ENCODE measurements around the gene IFNA13.
"Not testable (repeated sequence)": the region's sequence is repeated elsewhere in the genome, so short reads cannot be mapped to it uniquely, and the experiment has no call there.

Gene IFNA13

GRCh38 chr9:21367957-21368356, at the start of gene IFNA13:
Gene IFNA13 (minus strand): TSS chr9:21368057. CDS start chr9:21368010, 47 bp downstream.
- H3K4me3 ChIP-seq (ENCODE audit: low read depth, low read length), result no peak within 1 kb of the TSS

GRCh38 chr9:21415493-21416267, 47.8 kb upstream of the IFNA13 start:
- H3K4me3 ChIP-seq (ENCODE audit: low read depth, low read length), result no peak overlapping the region

- no peak overlapping the region for H3K4me3 ChIP-seq (ENCODE audit: low read depth, low read length)
These were observed 46.5 kb upstream of the IFNA13 start for GRCh38 chr9:21414220-21414940.

DNA sequence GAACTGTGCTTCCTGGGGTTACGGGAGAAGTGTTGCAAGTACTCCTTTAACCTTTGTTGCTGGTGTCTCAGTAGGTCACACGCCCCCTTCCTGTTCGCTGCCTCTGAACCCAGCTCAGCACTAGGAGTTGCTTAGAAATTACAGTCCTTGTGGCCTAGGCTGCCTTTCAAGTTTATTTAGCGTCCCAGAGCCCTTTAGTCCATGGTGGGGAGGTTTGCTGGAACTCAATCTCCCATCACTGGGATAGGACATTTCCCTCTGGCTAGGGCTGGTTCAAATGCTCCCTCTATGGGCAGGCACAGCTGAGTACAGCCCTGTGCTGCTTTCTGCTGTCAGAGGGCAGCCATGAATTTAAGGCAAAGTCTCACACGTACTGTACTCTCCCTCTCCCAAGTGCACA, 45.8 kb upstream of the IFNA13 start:
- no peak overlapping the region for H3K4me3 ChIP-seq (ENCODE audit: low read depth, low read length)

DNA sequence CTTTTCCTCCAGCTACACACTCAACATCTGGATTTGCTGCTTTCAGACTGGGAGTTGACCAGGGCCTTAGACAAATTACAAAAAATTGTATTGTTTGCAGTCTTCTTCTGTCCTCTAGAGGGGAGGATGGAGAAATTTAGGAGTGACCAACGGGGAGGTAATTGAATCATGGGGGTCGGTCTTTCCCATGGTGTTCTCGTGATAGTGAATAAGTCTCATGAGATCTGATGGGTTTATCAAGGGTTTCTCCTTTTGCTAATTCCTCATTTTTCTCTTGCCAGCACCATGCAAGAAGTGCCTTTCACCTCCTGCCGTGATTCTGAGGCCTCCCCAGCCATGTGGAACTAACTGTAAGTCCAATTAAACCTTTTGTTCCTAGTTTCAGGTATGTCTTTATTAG, 45.3 kb upstream of the IFNA13 start:
- no peak overlapping the region for H3K4me3 ChIP-seq (ENCODE audit: low read depth, low read length)

DNA sequence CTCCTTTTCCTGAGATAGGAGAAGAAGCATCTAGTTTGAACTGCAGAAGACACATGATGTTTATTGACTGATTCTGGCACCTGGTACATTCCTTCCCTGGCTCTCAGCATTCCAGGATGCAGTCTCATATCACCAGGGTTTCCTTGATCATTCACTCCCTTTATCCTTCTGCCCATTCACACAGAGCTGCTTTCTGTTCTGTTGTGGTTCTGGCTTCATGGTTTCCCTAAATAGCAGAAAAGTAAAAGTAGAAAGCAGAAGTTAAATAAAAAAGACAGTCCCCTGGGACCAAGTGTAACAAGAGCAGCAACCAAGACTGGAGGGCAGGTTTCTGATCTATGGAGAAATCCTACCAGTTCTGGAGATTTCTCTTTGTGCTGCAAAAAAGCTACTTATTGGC, 44.2 kb upstream of the IFNA13 start:
- no peak overlapping the region for H3K4me3 ChIP-seq (ENCODE audit: low read depth, low read length)

GRCh38 chr9:21408817-21409216, 41.0 kb upstream of the IFNA13 start, which contains the start of gene IFNA8:
Gene IFNA8 (plus strand): TSS chr9:21409117. CDS start chr9:21409177, 60 bp downstream.
- no peak within 1 kb of the TSS for H3K4me3 ChIP-seq (ENCODE audit: low read depth, low read length)

DNA sequence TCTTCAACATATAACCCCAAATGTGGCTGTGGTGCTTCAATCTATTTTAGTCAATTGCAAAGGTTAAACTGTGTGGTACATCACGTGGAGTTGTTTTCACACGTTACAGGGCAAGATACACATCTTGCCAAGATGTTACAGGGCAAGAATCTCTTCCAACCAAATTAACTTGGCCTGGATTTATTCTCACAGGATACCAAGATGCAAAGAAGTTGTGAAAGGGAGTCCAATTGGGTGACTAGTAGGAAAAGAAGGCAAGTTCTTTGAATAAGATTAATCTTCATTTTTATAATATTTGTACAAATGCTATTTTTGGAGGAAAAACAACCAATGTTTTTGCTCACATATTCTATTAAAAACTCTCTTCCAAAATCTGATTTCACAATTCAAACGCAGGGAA, 36.3 kb upstream of the IFNA13 start:
- no peak overlapping the region for H3K4me3 ChIP-seq (ENCODE audit: low read depth, low read length)

DNA sequence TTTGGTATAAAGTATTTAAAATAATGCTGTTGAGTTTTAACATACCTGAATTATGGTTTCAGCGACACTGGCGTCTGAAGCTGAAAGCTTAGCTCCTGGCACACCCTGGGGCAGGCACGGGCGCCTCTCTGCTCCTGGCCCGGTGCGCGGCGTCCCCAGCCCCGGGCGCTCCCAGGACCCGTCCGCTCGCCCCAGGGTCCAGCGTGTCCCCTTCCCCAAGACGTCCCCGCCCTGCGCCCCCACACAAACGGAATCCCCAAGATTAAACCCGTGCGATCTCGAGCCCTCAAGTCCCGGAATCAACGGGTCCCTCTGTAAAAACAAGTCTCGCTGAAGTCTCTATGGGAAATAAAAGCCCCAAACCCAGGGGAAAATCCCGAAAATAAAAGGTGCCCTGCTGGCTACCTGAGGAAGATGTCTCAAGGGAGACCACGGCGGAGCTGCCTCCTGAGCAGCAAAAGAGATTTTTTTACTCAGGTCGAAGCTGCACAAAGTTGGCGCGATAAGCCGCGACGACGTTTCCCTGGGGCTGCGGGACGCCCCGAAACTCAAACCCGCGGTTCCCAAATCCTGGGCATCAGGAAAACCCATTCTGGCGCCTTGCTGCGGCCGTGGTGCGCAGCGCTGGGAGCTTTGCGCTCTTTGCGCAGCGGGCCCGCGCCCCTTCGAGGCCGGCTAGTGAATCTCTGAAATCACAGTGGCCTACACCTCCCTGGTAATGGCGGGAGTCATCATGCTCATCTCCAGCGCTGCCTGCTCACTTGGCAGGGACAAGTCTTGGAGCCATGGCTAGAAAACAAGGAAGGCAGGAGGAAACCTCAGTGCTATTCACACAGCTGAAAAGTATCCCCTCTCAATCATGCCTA, 34.8 kb upstream of the IFNA13 start:
- peak overlapping the region; percentile 51 for H3K4me3 ChIP-seq (ENCODE audit: low read depth, low read length)

- no peak overlapping the region for H3K4me3 ChIP-seq (ENCODE audit: low read depth, low read length)
These were observed 32.1 kb upstream of the IFNA13 start for GRCh38 chr9:21399956-21400355.

DNA sequence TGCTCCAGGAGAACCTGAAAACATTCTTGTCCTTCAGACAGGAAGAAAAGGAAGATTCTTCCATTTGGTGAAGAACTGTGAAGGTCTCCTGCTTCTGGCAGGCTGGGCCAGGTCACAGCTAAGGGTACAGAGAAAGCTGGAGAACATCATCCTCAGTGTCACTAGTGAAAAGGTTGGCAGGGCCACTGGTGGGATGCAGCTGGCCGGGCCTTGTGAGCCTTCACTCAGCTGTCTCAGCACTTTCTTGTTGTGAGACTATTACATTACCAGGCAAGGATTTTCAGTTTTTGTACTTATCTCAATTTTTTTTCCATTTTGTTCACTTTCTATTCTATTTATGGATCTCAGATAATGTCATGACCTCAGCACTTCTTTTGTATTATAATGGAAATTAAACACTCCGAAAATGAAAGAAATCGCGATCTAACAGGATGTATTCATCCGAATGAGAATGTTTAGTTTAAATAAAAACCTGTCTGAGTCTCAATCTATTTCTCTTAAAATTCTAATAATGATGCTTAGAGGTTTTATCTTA, 31.2 kb upstream of the IFNA13 start:
- no peak overlapping the region for H3K4me3 ChIP-seq (ENCODE audit: low read depth, low read length)

DNA sequence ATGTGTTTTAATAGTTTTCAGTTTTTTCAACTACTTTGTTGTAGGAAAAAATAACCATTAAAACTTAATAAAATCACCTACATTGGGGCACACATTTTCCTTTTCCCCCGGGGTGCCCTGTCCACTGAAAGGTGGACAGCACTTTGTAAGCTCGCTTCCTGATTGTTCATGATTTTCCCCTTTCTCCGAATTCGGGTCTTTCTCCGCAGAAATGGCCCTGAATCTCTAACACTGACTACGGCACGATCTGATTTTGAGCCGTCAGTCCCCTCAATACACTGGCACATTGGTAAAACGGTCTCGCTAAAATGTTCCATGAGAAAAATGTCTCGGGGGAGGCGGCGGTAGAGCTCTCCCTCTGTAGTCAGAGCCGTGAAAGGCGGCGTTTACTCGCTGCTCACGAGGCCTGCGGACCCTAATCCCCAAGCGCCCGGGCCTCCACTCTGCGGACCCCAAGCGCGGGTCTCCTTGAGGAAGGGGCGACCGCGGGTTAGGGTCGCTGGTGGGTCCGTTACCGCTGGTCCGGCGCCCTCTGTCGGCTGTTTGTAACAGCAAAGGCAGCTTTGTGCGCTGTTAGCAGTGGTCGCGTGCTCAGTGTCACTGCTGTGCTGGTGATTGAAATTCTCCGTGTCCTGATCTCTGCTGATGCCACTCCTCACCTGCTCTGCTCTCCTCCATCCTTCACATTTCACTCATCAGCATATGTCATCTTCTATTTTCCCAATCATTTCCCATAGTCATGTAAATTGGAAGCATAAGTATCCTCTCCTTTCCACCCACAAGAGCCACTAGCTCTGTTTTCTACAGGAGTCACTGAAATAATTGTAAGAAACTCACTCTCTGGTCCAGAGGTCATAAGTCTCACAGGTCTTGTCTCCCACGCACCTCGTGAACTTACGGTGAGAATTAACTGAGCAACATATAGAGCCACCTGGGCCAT, 28.2 kb upstream of the IFNA13 start:
- peak overlapping the region; percentile 13 for H3K4me3 ChIP-seq (ENCODE audit: low read depth, low read length)

DNA sequence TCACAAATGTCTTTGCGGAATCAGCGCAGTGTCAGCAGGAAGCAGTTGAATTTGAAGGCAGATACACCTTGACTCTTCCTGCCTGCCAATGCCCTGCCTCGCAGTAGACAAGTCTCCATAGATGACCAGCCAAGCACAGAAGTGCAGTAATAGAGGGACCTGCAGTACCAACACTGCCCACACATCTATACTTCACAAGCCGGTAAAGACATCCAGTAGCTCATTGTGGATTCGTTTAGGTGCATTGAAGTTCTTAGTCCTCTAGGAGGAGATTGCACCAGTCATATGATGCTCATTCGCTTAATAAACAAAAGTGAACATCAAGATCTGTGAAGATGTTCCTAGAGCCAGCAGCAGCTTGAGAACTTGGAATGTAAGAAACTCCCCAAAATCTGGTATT, 24.4 kb upstream of the IFNA13 start:
- no peak overlapping the region for H3K4me3 ChIP-seq (ENCODE audit: low read depth, low read length)

GRCh38 chr9:21385131-21385670, 17.3 kb upstream of the IFNA13 start, which contains the start of gene IFNA2:
Gene IFNA2 (minus strand): TSS chr9:21385398. CDS start chr9:21385329, 69 bp downstream.
- H3K4me3 ChIP-seq (ENCODE audit: low read depth, low read length), result no peak within 1 kb of the TSS

GRCh38 chr9:21383627-21384026, 15.8 kb upstream of the IFNA13 start:
- no peak overlapping the region for H3K4me3 ChIP-seq (ENCODE audit: low read depth, low read length)

GRCh38 chr9:21381448-21382339, 13.8 kb upstream of the IFNA13 start:
- H3K4me3 ChIP-seq (ENCODE audit: low read depth, low read length), result no peak overlapping the region

DNA sequence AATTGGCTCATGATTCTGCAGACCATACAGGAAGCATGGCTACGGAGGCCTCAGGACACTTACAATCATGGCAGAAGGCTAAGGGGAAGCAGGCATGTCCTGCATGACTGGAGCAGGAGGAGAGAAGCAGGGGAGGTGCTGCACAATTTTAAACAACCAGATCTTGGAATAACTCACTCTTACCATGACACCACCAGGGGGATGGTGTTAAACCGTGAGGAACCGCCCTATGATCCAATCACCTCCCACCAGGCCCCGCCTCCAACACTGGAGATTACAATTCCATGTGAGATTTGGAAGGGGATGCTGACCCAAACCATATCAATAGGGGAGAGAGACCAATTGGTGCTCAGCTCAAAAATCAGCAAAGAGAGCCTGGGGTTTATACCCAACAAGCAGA, 3.6 kb upstream of the IFNA13 start:
- H3K4me3 ChIP-seq (ENCODE audit: low read depth, low read length), result not testable (repeated sequence)

- H3K4me3 ChIP-seq (ENCODE audit: low read depth, low read length), result not testable (repeated sequence)
These were observed 688 bp downstream of the IFNA13 start for GRCh38 chr9:21367169-21367568.

DNA sequence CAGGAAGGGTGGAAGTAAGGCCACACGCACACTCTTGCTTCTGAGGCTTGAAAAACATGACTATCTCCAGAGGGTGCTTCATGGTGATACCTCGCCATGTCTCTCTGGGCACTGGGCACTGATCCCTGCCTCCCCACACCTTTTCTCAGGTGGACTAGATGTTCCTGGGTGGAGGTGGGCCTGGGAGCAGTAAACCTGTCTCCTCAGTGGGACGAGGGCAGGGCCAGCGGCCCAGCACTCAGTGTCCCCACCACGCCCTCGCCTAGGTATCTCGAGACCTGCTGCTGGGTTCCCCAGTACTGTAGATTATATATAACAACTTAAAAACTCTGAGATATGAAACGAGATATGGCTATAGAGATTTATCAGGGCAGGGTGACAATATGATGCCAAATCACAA, 5.6 kb downstream of the IFNA13 start:
- H3K4me3 ChIP-seq (ENCODE audit: low read depth, low read length), result no peak overlapping the region
